PC-3 (cell line): ENCODE measurements around the gene FBXO34.

Experiments used
- CTCF ChIP-seq: fragments of 300-600 bp; sonication (generic); conservative IDR thresholded peaks from 2 replicates; pipeline ENCODE4 v1.5.1; 2017; ENCODE audit warnings: antibody characterized with exemption, low read depth, mild to moderate bottlenecking, low read length
- EZH2 ChIP-seq: fragments of 300-600 bp; sonication (generic); IDR thresholded peaks from one replicate; pipeline ENCODE4 v1.6.1; 2017; ENCODE audit warnings: antibody characterized with exemption, mild to moderate bottlenecking, low read length; ENCODE audit not compliant: unreplicated experiment
- EZH2phosphoT487 ChIP-seq: fragments of 300-600 bp; sonication (generic); IDR thresholded peaks from 2 replicates; pipeline ENCODE4 v1.6.1; 2018; ENCODE audit warnings: mild to moderate bottlenecking, antibody characterized with exemption, low read length, borderline replicate concordance

DNA sequence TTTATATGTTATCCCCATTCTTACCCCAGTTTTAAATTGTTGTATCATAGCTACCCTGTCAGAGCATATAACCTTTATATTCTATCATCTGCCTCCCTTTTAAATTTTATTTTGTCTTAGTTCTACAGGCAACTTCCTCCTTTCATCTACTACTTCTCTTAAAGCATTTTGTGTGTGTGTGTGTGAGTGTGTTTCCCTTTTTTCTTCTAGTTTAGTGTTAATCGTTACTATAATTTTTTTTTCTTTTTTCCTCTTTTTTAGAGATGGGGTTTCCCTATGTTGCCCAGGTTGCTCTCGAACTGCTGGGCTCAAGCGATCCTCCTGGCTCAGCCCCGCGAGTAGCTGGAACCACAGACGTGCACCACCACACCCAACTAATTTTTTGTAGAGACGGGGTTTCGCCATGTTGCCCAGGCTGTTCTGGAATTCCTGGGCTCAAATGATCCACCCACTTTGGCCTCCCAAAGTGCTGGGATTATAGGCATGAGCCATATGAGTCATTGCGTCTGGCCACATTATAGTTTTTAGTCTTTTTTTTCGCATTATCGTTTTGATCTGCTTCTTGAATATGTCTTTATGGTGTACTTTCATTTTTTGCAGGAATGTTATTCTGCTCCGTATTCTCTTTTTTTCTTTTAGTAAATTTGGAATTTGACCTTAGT, 33.1 kb upstream of the FBXO34 start:
- TF ChIP-seq CTCF (no peak), EZH2 (no peak), EZH2phosphoT487 (no peak)
